ENCODE measurements around the gene LCP2. TPM values are rescaled to one million over a fixed set of nuclear protein-coding genes. Genes with fewer than 3 reads are reported as not detected.

Gene LCP2
- total and polyA plus RNA-seq, 2 of the 4 experiments (the other 2 are of a cell fraction) = not detected

- Histone ChIP-seq H4K5ac (ENCODE audit: low read depth, low read length) (no peak overlapping the region), H3K18ac (ENCODE audit: low read depth, low read length) (no peak overlapping the region), H3K27ac (ENCODE audit: insufficient read depth, low read length) (no peak overlapping the region), H4K20me1 (ENCODE audit: insufficient read depth, low read length) (no peaks in the 10 kb centered on the region), H3K79me1 (ENCODE audit: low read depth in 1 of 2, low read length in 2 of 2) (no peaks in the 10 kb centered on the region), H3K4me3 (ENCODE audit: insufficient read depth, low read depth, low read length) (no peak overlapping the region), H2AK9ac (replicated peaks; ENCODE audit: low read depth, low read length, poor library complexity) (no peak overlapping the region), H3K14ac (replicated peaks; ENCODE audit: low read depth, low read length) (no peak overlapping the region), H3K9me1 (ENCODE audit: insufficient read depth, low read length) (no peaks in the 10 kb centered on the region), H2AK5ac (ENCODE audit: low read depth, low read length) (no peak overlapping the region), H3K4me1 (ENCODE audit: control insufficient read depth, insufficient read depth, low read length) (no peaks in the 10 kb centered on the region), H3K4ac (ENCODE audit: low read depth, low read length) (no peak overlapping the region), H3K36me3 (ENCODE audit: control insufficient read depth, insufficient read depth, low read length) (no peaks in the 10 kb centered on the region), H2BK120ac (ENCODE audit: low read depth, low read length) (no peak overlapping the region), H3K27me3 (ENCODE audit: control insufficient read depth, insufficient read depth, low read length) (no peaks in the 10 kb centered on the region), H4K8ac (ENCODE audit: low read depth in 2 of 2, low read length in 2 of 2) (no peak overlapping the region), H2AFZ (replicated peaks; ENCODE audit: low read length, poor library complexity) (no peak overlapping the region), H3K23ac (ENCODE audit: low read depth, low read length) (no peak overlapping the region), H2BK20ac (ENCODE audit: low read depth, low read length) (no peak overlapping the region), H2BK15ac (ENCODE audit: low read depth, low read length) (no peak overlapping the region), H3K9ac (ENCODE audit: low read depth, low read length) (no peak overlapping the region), H3K56ac (ENCODE audit: extremely low read depth, insufficient read depth, low read length) (no peak overlapping the region), H3K9me3 (ENCODE audit: control insufficient read depth, insufficient read depth, low read length) (no peaks in the 10 kb centered on the region), H4K91ac (ENCODE audit: insufficient read depth, low read depth, low read length) (no peak overlapping the region), H2BK5ac (ENCODE audit: low read depth, low read length, poor library complexity, severe bottlenecking) (no peak overlapping the region), H3K4me2 (ENCODE audit: low read depth, low read length) (no peak overlapping the region)
- CTCF ChIA-PET = no interaction called here
- 73% methylated on average over 8 of the region's 12 CpGs; no CpG with 5 or more reads in 1 of the 2 experiments for WGBS, 2 experiments (ENCODE audit: extremely low coverage in 2 of 2, insufficient read length in 1 of 2)
- no TSS peak for BruUV-seq (replicated peaks)
- DNase-seq (no peak), ATAC-seq (ENCODE audit: low read depth) (no peak)
- TF ChIP-seq MAZ (IDR thresholded peaks at IDR 0.05; ENCODE audit: borderline replicate concordance, low read depth, low read length) = no peak
- TF ChIP-seq CEBPB (IDR thresholded peaks at IDR 0.05; ENCODE audit: low read depth, low read length) = no peak
- TF ChIP-seq RFX5 (IDR thresholded peaks at IDR 0.05; ENCODE audit: low read depth, low read length) = no peak
- no peak for TF ChIP-seq CHD1 (IDR thresholded peaks at IDR 0.05; ENCODE audit: low read depth, low read length)
- no peak for TF ChIP-seq ELK1 (IDR thresholded peaks at IDR 0.05; ENCODE audit: borderline replicate concordance, low read depth, low read length)
- TF ChIP-seq RAD21 (IDR thresholded peaks at IDR 0.05; ENCODE audit: low read length) = no peak
- no peak for TF ChIP-seq BHLHE40 (IDR thresholded peaks at IDR 0.05; ENCODE audit: low read depth, low read length)
- TF ChIP-seq USF2 (IDR thresholded peaks at IDR 0.05; ENCODE audit: low read depth, low read length) = no peak
- TF ChIP-seq POLR2A (IDR thresholded peaks at IDR 0.05; ENCODE audit: low read depth, low read length) = no peak
- TF ChIP-seq MAFK (IDR thresholded peaks at IDR 0.05; ENCODE audit: low read depth, low read length) = no peak
- TF ChIP-seq MXI1 (IDR thresholded peaks at IDR 0.05; ENCODE audit: borderline replicate concordance, low read depth, low read length) = no peak
- no peak for TF ChIP-seq FOS (IDR thresholded peaks at IDR 0.05; ENCODE audit: low read depth, low read length)
- no peak for TF ChIP-seq CTCF (conservative IDR thresholded peaks at IDR 0.05; ENCODE audit: low read depth, low read length)
- TF ChIP-seq RCOR1 (IDR thresholded peaks at IDR 0.05; ENCODE audit: insufficient replicate concordance, low read length) = no peak
- no peak for TF ChIP-seq SMC3 (IDR thresholded peaks at IDR 0.05; ENCODE audit: low read depth, low read length)
- intact Hi-C loops (cut with micrococcal nuclease) = no loop called here
- dilution Hi-C loops (cut with HindIII; ENCODE audit: low sequenced_read_pairs, unreplicated experiment) = no loop called here
- in situ Hi-C loops (cut with MboI; ENCODE audit: low sequenced_read_pairs) = no loop called here
- POLR2A ChIA-PET (ENCODE audit: unreplicated experiment) = no interaction called here
These were observed 515 bp downstream of the LCP2 start for GRCh38 chr5:170296935-170297588.
